Measurements from ENCODE around the gene PTPRN2.

GRCh38 chr7:157622408-157623205 is 965.0 kb downstream of the PTPRN2 start:
- TF ChIP-seq BRF1 (IDR thresholded peaks at IDR 0.05; ENCODE audit: borderline replicate concordance, extremely low read depth, insufficient read length): no peak
- TF ChIP-seq FOXA1 (IDR thresholded peaks at IDR 0.05; ENCODE audit: borderline replicate concordance): no peak
- no peak for TF ChIP-seq ZNF217 (CRISPR knock-in tag; IDR thresholded peaks at IDR 0.05)
- no peak for TF ChIP-seq DLX4 (CRISPR knock-in tag; IDR thresholded peaks at IDR 0.05)
- TF ChIP-seq NRF1 (conservative IDR thresholded peaks at IDR 0.05 in 1 of 2, IDR thresholded peaks at IDR 0.05 in 1 of 2): no peak
- no peak for TF ChIP-seq MYC (IDR thresholded peaks at IDR 0.05; ENCODE audit: low read depth, low read length)
- no peak for TF ChIP-seq MYC (CRISPR knock-in tag; IDR thresholded peaks at IDR 0.05; ENCODE audit: borderline replicate concordance, low read depth)
- TF ChIP-seq ZNF253 (CRISPR knock-in tag; conservative IDR thresholded peaks at IDR 0.05): no peak
